A549 treated with ZK216348 at 1 μM for 4 hours (cell line): ENCODE measurements around the gene PDXDC1. TPM values are rescaled to one million over a fixed set of nuclear protein-coding genes. Genes with fewer than 3 reads are reported as not detected.

Experiments used
- total RNA-seq: library from RNA; stranded (reverse); fragments of 200-300 nt; extraction: Qiagen RNA extraction; gene quantifications from 5 replicates; pipeline ENCODE4 v1.2.3, GENCODE V29; 2022; ENCODE audit warnings: low read depth

The PDXDC1 gene, protein sequence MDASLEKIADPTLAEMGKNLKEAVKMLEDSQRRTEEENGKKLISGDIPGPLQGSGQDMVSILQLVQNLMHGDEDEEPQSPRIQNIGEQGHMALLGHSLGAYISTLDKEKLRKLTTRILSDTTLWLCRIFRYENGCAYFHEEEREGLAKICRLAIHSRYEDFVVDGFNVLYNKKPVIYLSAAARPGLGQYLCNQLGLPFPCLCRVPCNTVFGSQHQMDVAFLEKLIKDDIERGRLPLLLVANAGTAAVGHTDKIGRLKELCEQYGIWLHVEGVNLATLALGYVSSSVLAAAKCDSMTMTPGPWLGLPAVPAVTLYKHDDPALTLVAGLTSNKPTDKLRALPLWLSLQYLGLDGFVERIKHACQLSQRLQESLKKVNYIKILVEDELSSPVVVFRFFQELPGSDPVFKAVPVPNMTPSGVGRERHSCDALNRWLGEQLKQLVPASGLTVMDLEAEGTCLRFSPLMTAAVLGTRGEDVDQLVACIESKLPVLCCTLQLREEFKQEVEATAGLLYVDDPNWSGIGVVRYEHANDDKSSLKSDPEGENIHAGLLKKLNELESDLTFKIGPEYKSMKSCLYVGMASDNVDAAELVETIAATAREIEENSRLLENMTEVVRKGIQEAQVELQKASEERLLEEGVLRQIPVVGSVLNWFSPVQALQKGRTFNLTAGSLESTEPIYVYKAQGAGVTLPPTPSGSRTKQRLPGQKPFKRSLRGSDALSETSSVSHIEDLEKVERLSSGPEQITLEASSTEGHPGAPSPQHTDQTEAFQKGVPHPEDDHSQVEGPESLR
- 54.7 to 69.1 TPM (median 67.5 TPM) in 5 replicates for total RNA-seq

DNA sequence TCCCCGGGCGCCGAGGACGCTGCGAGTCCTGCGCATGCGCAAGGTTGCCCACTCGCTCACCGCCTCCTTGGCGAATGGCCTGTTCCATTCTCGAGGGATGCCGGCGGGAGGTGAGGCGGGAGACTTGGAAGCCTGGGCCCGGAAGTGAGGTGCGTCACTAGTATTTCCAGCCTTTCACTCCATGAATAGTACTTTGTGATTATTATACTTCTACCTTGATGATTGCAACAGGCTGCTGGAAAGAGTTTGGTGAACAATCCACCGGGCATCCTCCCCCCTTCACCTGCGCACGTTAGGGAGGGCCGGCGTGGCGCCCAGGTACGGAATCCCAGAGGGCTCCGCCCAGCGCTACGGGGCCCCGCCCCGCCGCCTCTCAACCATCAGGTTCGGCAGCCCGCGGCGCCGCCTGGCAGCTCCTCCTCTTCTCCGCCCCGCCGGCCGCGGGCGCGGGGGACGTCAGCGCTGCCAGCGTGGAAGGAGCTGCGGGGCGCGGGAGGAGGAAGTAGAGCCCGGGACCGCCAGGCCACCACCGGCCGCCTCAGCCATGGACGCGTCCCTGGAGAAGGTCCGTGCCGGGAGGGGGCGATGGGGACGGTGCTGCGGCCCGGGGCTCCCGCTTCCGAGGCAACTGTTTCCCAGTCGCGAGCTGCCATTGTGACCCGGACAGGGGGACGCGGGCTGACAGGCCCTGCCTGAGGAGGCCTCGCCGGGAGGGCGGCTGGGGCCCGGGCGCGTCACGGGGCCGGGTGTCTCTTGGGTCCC, at the start of gene PDXDC1:
PDXDC1 (plus strand) TSS at position 371 of the 762 bp plus-strand sequence; CDS start at position 545, 174 bp downstream.

DNA sequence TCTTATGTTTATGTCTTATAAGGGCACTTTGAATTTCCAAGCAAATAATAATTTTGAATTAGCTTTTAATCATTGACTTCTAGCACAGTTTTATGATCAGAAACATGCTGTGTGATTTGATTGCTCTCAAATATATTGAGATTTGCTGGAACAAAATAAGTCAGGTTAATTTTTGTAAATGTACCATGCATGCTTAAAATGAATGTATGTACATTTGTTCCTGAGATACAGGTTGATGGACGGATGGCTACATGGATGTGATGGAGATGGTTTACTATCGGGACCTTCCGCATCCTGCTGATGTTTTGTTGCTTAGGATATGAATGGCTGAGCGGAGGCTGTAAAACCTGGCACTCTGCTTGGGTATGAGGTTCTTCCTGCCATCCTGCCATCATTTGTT, 37.7 kb upstream of the PDXDC1 start, which contains the start of gene NPIPA1:
NPIPA1 (plus strand) TSS at position 301 of the 400 bp plus-strand sequence; CDS start at position 301, 0 bp downstream.

DNA sequence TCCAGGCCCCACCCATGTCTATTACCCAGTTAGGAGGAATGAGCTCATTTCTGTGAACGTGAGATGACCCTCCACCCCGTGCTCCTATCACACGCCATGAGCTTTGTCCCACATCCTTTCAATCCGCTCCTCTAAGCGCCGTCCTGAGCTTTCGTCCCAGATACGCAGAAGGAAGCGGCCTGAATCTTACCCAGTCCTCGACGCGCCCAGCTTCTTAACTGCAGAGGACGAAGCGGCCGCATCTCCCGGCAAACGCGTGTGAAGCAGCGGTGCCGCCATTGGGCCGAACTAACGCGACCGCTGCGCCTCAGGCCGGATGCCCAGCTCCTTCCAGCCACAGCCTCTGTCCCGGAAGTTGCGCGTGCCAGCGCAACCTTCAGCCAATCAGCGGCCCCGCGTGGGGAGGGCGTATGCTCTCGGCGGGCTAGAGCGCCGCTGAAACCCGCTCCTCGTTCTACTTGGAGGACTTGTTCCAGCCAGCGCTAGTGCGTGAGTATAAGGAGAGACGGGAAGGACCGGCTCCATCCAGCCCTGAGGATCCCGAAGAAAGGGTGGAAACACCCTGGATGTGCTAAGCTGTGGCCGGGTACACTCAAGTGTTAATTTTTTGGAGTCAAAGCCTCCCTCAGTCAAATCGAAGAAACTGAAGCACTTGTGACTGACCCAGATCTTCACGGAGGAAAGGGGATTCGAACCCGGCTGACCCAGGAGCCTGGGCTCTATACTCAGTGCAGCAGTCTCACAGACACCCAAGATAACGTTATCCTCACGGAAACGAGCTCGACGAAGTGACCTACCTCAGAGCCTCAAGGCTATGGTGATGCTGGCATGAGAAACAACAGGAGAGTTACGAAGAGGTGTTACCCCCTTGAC, 119.4 kb downstream of the PDXDC1 start, which contains the start of gene RRN3:
RRN3 (minus strand) TSS at position 318 of the 873 bp plus-strand sequence; CDS start at position 279, 39 bp downstream.

Other genes starting within 250 kb of the PDXDC1 start
- 0.84 to 2.0 TPM (median 1.3 TPM) in 5 replicates for gene NPIPA2, start 232.5 kb upstream of the PDXDC1 start, total RNA-seq
- gene NOMO1, start 141.3 kb upstream of the PDXDC1 start, total RNA-seq: 93.6 to 105 TPM (median 99.3 TPM) in 5 replicates
- gene NPIPA1, start 37.6 kb upstream of the PDXDC1 start, total RNA-seq: 39.3 to 60.3 TPM (median 52.6 TPM) in 5 replicates
- gene NTAN1, start 81.0 kb downstream of the PDXDC1 start, total RNA-seq: 44.9 to 52.1 TPM (median 46.7 TPM) in 5 replicates
- gene RRN3, start 119.2 kb downstream of the PDXDC1 start, total RNA-seq: 31.5 to 44.4 TPM (median 41.7 TPM) in 5 replicates